Keratinocyte (primary cell): ENCODE data around the gene GFPT2. TPM values are rescaled to one million over a fixed set of nuclear protein-coding genes. Genes with fewer than 3 reads are reported as not detected.

Experiments used
- DNase-seq: peaks from one replicate; pipeline ENCODE4 v3.0.0-alpha.2; 2011; ENCODE audit warnings: low read depth, missing footprints, low spot score
- FAIRE-seq: peaks from 2 replicates; lab custom pipeline; 2011; peaks lifted over from hg19 to GRCh38; lab: Jason Lieb, UNC
- H2AFZ ChIP-seq: 2 replicates; pipeline ENCODE4 v1.6.0; 2012; ENCODE audit warnings: low read length, control low read depth, inconsistent platforms; ENCODE audit not compliant: control insufficient read depth
- H3K27ac ChIP-seq: 2 replicates; pipeline ENCODE4 v1.5.1; 2011; ENCODE audit warnings: low read length; ENCODE audit not compliant: control insufficient read depth, insufficient read depth
- H3K27me3 ChIP-seq: 3 replicates; pipeline ENCODE4 v1.6.0; 2011; ENCODE audit warnings: low read length; ENCODE audit not compliant: control insufficient read depth, insufficient read depth; ENCODE audit errors: extremely low read depth
- H3K36me3 ChIP-seq, 2 experiments: 2 replicates in 1 of 2; 3 replicates in 1 of 2; pipeline ENCODE4 v1.5.1; 2011; ENCODE audit warnings: low read length in 2 of 2, mild to moderate bottlenecking in 1 of 2; ENCODE audit not compliant: control insufficient read depth in 2 of 2, insufficient read depth in 2 of 2; ENCODE audit errors: extremely low read depth in 1 of 2
- H3K4me1 ChIP-seq: 3 replicates; pipeline ENCODE4 v1.5.1; 2011; ENCODE audit warnings: low read length; ENCODE audit not compliant: control insufficient read depth, insufficient read depth; ENCODE audit errors: extremely low read depth
- H3K4me2 ChIP-seq: 3 replicates; pipeline ENCODE4 v1.6.0; 2011; ENCODE audit warnings: low read depth, low read length; ENCODE audit not compliant: control insufficient read depth, insufficient read depth; ENCODE audit errors: extremely low read depth
- H3K4me3 ChIP-seq, 3 experiments: fragments of 200-600 bp in 1 of 3; sonication (generic) in 1 of 3; 2 replicates in 2 of 3; 3 replicates in 1 of 3; pipeline ENCODE4 v1.5.1; 2011 to 2016; ENCODE audit warnings: low read length in 3 of 3, mild to moderate bottlenecking in 3 of 3, control low read depth in 2 of 3, inconsistent platforms in 1 of 3, low read depth in 1 of 3, mixed read lengths in 1 of 3, mixed run types in 1 of 3, moderate library complexity in 1 of 3; ENCODE audit not compliant: control insufficient read depth in 2 of 3, insufficient read depth in 2 of 3; ENCODE audit errors: extremely low read depth in 1 of 3
- H3K79me2 ChIP-seq: 2 replicates; pipeline ENCODE4 v1.6.0; 2012; ENCODE audit warnings: low read length; ENCODE audit not compliant: control insufficient read depth, insufficient read depth
- H3K9ac ChIP-seq: 3 replicates; pipeline ENCODE4 v1.6.0; 2011; ENCODE audit warnings: low read length; ENCODE audit not compliant: control insufficient read depth, insufficient read depth; ENCODE audit errors: extremely low read depth
- H3K9me1 ChIP-seq: 3 replicates; pipeline ENCODE4 v1.6.0; 2011; ENCODE audit warnings: low read length; ENCODE audit not compliant: control insufficient read depth, insufficient read depth; ENCODE audit errors: extremely low read depth
- H3K9me3 ChIP-seq: 2 replicates; pipeline ENCODE4 v1.5.1; 2012; ENCODE audit warnings: low read depth, low read length; ENCODE audit not compliant: control insufficient read depth
- H4K20me1 ChIP-seq: 3 replicates; pipeline ENCODE4 v1.6.0; 2011; ENCODE audit warnings: low read length; ENCODE audit not compliant: control insufficient read depth, insufficient read depth; ENCODE audit errors: extremely low read depth
- CTCF ChIP-seq, 3 experiments: IDR thresholded peaks in 1 of 3; conservative IDR thresholded peaks in 1 of 3; optimal IDR thresholded peaks in 1 of 3; 2 replicates in 2 of 3; 3 replicates in 1 of 3; pipeline versions ENCODE3 to v1.5.1; 2011; ENCODE audit warnings: low read length in 3 of 3, mild to moderate bottlenecking in 3 of 3, moderate library complexity in 2 of 3, control low read depth in 1 of 3, inconsistent platforms in 1 of 3; ENCODE audit not compliant: insufficient read depth in 2 of 3; ENCODE audit errors: extremely low read depth in 1 of 3
- EZH2 ChIP-seq: IDR thresholded peaks from one replicate; pipeline ENCODE4 v1.6.1; 2012; ENCODE audit warnings: inconsistent platforms, mild to moderate bottlenecking, low read length, moderate library complexity
- dilution Hi-C: fragments of 300-500 bp; cut with MboI; formaldehyde crosslinking; loops from one replicate; pipeline ENCODE4 v1.7.0; 2020; ENCODE audit warnings: low sequenced_read_pairs; ENCODE audit not compliant: extremely low pct_ligation_motif_present
- polyA plus RNA-seq, 5 experiments: library from polyadenylated mRNA; depleted of rRNA in 3 of 5; stranded (reverse) in 3 of 5; stranded (forward) in 1 of 5; unstranded in 1 of 5; fragments of >200 nt; gene quantifications; 1 replicate in 1 of 5; 2 replicates in 3 of 5; 3 replicates in 1 of 5; pipeline versions ENCODE4 v1.2.1 to v1.2.3, GENCODE V29; 2011 to 2012; ENCODE audit warnings: missing spikeins in 2 of 5, low read depth in 1 of 5, low replicate concordance in 1 of 5

Gene GFPT2
- polyA plus RNA-seq, 1 donor (not counting 4 experiments of a cell fraction or from before 2014, with no cell fraction given): not detected

- Histone ChIP-seq H3K79me2 (no peaks in the 10 kb centered on the region), H3K4me2 (no peak overlapping the region), H3K36me3 (no peaks in the 10 kb centered on the region), H3K9ac (no peak overlapping the region), H3K4me3 (no peak overlapping the region), H3K9me3 (no peaks in the 10 kb centered on the region), H2AFZ (no peak overlapping the region), H3K4me1 (no peaks in the 10 kb centered on the region), H3K27me3 (peaks cover 11% of the 10 kb centered on the region), H4K20me1 (no peaks in the 10 kb centered on the region), H3K9me1 (no peaks in the 10 kb centered on the region), H3K27ac (no peak overlapping the region)
- no peak for DNase-seq
- FAIRE-seq: no peak
- dilution Hi-C loops: no loop called here
- TF ChIP-seq CTCF (optimal IDR thresholded peaks at IDR 0.05 in 1 of 3, IDR thresholded peaks at IDR 0.05 in 1 of 3, conservative IDR thresholded peaks at IDR 0.05 in 1 of 3; ENCODE audit: extremely low read depth in 1 of 3, insufficient read depth in 2 of 3, low read length in 3 of 3): no peak
- TF ChIP-seq EZH2: no peak
Measured at GRCh38 chr5:180345781-180346180, 7.4 kb downstream of the GFPT2 start.

GRCh38 chr5:180345186-180345585 lies 8.0 kb downstream of the GFPT2 start:
- TF ChIP-seq CTCF (optimal IDR thresholded peaks at IDR 0.05 in 1 of 3, IDR thresholded peaks at IDR 0.05 in 1 of 3, conservative IDR thresholded peaks at IDR 0.05 in 1 of 3; ENCODE audit: extremely low read depth in 1 of 3, insufficient read depth in 2 of 3, low read length in 3 of 3) (no peak), EZH2 (no peak)
- H3K4me3 ChIP-seq: no peak overlapping the region
- no peaks in the 10 kb centered on the region for H3K36me3 ChIP-seq
- dilution Hi-C loops: no loop called here
- H4K20me1 ChIP-seq: no peaks in the 10 kb centered on the region
- no peak overlapping the region for H3K4me2 ChIP-seq
- H3K4me1 ChIP-seq: no peaks in the 10 kb centered on the region
- H3K9me3 ChIP-seq: no peaks in the 10 kb centered on the region
- FAIRE-seq (no peak), DNase-seq (no peak)
- H3K27ac ChIP-seq: no peak overlapping the region
- no peaks in the 10 kb centered on the region for H3K79me2 ChIP-seq
- H2AFZ ChIP-seq: no peak overlapping the region
- no peak overlapping the region for H3K9ac ChIP-seq
- no peaks in the 10 kb centered on the region for H3K9me1 ChIP-seq
- H3K27me3 ChIP-seq: peaks cover 5% of the 10 kb centered on the region
